ELR (cell line): ENCODE results near the gene ZNF487.
"Not testable (repeated sequence)": the region's sequence is repeated elsewhere in the genome, so short reads cannot be mapped to it uniquely, and the experiment has no call there.

Experiments
- DNase-seq: peaks from one replicate; pipeline ENCODE4 v3.0.0-alpha.2; 2015; ENCODE audit warnings: low read depth

The ZNF487 gene

DNA sequence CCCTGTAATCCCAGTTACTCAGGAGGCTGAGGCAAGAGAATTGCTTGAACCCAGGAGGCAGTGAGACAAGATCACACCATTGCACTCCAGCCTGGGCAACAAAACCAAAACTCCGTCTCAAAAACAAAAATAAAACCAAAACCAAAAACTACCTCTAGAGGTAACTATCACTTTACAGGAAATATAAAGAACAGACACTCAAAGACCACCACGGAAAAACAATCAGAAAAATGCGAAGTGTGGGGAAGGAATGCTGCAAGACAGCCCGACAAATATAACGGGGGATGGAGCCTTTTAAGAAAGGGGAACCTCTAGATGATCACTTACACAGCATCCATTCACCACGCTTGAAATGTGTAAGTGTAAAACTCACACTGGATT lies 32.2 kb upstream of the ZNF487 start:
- DNase-seq = no peak

- DNase-seq = peak; percentile 64
Measured at GRCh38 chr10:43407148-43407575, 29.7 kb upstream of the ZNF487 start.

DNA sequence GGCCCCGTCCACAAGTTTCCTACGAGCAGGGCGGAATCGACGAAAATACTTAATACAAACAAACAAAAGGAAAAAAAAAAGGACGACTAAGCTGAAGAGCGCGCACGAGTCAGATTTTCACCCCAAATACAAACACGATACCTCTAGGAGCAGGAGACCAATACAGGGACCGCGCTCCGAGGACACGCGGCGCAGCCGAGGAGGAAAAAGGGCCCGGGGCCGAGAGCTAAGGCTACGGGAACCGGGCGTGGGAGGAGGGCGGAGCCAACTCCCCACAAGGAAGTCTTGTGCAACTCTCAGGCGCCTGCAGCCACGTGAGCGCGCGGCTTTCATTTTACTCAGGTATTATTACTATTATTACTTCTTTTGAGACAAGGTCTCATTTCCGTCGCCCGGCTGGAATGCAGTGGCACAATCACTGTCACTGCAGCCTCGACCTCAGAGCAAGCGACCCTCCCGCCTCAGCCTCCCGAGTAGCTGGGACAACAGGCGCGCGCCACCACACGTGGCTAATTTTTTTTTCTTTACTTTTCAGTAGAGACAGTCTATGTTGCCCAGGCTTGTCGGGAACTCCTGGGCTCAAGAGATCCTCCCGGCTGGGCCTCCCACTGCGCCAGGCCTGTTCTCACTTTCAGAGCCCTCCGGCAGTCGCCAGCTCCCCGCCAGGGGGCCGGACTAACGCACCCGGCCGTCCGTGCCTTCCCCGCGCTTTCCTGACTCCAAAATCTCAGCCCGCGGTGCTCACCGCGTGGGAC lies 29.2 kb upstream of the ZNF487 start:
- peak; percentile 94 for DNase-seq

DNA sequence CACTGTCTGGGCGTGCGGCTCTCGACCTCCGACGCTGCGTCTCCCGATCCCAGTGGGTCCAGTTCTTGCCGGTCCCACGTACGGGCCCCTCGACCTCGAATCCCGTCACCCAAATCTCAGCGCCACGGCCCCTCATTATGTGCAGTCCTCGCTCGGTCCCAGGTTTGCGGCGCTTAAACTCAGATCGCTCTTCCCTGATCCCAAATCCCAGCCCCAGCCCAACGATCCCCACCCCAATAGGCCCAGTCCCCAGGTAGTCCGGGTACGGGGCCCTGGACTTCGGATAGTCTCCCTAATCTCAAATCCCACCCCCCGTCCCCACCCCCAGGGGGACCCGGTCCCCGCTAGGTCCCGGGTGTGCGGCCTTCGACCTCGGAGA lies 28.6 kb upstream of the ZNF487 start:
- no peak for DNase-seq

GRCh38 chr10:43408710-43409384 lies 28.1 kb upstream of the ZNF487 start, which contains the start of gene HNRNPF:
Gene HNRNPF (minus strand): TSS chr10:43409186. CDS start chr10:43387884, 21,302 bp downstream.
- DNase-seq = peak; percentile 95

DNA sequence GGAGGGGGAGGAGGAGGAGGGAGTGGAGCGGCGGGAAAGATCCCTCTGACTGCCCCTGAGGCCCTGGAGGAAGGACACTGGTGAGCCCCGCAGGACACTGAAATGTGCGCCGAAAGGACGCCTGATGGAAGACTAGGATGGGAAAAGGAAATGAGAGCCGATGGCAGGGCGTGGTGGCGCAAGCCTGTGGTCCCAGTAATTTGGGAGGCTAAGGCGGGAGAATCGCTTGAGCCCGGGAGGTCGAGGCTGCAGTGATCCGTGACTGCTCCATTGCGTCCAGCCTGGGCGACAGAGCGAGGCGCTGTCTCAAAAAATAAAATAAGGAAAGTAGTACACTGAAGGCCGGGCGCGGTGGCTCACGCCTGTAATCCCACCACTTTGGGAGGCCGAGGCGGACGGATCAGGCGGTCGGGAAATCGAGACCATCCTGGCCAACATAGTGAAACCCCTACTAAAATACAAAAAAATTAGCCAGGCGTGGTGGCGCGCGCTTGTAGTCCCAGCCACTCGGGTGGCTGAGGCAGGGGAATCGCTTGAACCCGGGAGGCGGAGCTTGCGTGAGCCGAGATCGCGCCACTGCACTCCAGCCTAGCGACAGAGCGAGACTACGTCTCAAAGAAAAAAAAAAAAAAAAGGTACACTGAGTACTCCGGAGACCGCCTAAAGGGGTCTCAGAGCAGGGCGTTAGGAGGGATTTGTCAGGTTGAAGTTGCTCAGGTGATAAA lies 27.4 kb upstream of the ZNF487 start:
- DNase-seq = peak; percentile 52

DNA sequence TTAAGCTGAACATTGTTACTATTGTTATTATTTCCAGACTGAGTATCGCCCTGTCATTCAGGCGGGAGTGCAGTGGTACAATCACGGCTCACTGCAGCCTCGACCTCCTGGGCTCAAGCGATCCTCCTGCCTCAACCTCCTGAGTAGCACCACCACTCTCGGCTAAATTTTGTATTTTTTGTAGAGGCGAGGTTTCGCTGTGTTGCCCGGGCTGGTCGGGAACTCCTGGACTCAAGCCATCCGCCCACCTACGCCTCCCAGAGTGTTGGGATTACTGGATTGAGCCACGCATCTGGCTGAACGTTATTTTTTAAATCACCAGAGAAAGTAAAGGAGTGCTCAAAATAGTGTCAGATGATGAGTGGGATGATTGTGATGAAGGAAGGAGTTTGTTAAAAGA lies 26.6 kb upstream of the ZNF487 start:
- no peak for DNase-seq

DNA sequence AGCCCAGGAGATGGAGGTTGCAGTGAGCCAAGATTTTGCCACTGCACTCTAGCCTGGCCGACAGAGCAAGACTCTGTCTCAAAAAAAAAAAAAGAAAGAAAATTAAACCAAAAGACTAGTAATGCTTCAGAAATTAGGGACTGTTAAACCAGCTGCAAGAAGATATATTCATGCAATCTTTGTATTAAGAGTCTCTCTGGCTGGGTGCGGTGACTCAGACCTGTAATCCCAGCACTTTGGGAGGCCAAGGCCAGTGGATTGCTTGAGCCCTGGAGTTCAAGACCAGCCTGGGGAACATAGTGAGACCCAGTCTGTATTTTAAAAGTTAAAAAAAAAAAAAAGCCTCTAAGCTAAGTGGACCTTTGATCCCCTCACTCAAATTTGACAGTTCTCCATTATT lies 25.4 kb upstream of the ZNF487 start:
- peak; percentile 30 for DNase-seq

DNA sequence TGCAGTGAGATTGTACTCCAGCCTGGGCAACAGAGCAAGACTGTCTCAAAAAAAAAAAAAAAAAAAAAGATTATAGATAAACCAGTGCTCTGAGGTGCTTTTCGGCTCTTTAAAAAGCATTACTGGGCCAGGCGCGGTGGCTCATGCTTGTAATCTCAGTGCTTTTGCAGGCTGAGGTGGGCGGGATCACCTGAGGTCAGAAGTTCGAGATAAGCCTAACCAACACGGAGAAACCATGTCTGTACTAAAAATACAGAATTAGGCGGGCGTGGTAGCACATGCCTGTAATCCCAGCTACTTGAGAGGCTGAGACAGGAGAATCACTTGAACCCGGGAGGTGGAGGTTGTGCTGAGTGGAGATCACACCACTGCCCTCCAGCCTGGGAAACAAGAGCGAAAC lies 21.4 kb upstream of the ZNF487 start:
- DNase-seq = no peak

GRCh38 chr10:43417950-43418768 lies 18.8 kb upstream of the ZNF487 start:
- no peak for DNase-seq

GRCh38 chr10:43419997-43420368 lies 16.9 kb upstream of the ZNF487 start:
- DNase-seq = no peak

DNA sequence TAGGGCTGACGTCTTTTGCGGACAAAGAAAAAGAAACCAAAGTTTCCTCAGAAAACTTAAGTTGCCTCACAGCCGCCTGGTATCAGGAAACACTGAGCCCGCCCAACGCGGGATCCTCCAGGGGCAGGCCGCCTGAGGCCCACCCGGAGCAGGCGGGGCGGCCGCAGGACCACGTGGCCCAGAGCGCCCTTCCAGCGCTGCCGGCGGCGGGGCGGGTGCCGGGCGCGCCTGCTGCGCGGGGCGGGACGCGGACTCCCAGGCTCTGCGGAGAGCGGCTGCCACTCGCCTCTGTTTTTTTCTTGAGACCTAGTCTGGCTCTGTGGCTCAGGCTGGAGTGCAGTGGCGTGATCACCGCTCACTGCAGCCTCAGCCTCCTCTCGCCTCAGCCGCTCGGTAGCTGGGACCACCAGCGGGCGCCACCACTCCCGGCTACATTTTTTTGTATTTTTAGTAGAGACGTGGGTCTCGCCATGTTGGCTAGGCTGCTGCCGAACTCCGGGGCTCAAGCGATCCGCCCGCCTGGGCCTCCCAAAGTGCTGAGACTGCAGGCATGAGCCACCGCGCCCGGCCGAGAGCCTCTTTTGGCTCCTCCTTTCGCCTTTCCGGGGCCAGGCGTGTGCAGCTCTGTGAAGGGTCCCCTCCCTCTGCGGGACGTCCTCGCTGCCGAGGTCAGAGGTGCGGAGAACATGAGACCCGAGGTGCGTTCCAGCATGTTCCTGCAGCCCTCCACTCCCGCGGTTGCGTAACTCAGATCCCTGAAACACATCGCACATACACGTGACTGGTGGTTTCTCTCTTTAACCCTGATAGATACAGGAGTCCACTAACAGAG lies 16.3 kb upstream of the ZNF487 start:
- peak; percentile 87 for DNase-seq

- no peak for DNase-seq
Measured at GRCh38 chr10:43421201-43421507, 15.8 kb upstream of the ZNF487 start.

DNA sequence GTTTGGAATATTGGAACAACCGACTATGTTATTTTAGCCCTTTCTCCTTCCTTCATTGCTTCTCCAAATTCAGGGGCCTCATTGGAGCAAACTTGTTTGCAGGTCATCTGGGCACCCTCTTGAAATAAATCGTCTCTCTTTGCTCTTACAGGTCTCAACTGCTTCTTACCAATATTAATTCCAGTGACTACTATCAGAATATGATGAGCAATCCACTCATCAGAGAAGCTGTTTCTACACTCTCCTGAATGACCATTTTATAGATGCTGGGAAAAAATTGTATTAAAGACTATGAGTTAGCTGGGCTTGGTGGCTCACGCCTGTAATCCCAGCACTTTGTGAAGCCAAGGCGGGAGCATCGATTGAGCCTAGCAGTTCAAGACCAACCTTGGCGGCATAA lies 15.4 kb upstream of the ZNF487 start:
- peak; percentile 53 for DNase-seq

- peak; percentile 56 for DNase-seq
Measured at GRCh38 chr10:43421944-43422343, 15.0 kb upstream of the ZNF487 start.

DNA sequence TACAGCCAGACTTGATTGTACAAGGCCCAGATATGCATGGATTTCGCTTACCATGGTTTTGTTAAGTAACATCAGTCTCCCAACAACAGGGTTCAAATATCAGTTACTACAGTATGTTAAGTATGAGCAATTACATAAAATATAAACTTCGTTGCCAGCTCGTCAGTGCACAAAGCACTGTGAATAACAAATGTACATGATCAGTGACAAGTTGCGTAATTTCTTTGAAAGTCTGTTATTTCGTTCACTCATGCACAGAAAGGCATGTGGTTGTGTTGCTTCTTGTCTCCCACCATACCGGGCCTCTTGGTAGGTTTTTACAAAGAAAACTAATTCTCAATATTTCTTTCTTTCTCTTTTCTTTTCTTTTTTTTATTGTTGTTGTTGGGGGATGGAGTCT lies 12.5 kb upstream of the ZNF487 start:
- DNase-seq = no peak

DNA sequence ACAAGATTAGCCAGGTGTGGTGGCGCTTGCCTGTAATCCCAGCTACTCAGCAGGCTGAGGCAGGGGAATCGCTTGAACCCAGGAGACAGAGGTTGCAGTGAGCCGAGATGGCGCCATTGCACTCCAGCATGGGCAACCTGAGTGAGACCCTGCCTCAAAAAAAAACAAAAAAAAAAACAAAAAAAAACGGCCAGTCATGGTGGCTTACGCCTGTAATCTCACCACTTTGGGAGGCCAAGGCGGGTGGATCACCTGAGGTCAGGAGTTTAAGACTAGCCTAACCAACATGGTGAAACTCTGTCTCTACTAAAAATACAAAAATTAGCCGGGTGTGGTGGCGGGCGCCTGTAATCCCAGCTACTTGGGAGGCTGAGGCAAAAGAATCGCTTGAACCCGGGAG lies 10.4 kb upstream of the ZNF487 start:
- not testable (repeated sequence) for DNase-seq

DNA sequence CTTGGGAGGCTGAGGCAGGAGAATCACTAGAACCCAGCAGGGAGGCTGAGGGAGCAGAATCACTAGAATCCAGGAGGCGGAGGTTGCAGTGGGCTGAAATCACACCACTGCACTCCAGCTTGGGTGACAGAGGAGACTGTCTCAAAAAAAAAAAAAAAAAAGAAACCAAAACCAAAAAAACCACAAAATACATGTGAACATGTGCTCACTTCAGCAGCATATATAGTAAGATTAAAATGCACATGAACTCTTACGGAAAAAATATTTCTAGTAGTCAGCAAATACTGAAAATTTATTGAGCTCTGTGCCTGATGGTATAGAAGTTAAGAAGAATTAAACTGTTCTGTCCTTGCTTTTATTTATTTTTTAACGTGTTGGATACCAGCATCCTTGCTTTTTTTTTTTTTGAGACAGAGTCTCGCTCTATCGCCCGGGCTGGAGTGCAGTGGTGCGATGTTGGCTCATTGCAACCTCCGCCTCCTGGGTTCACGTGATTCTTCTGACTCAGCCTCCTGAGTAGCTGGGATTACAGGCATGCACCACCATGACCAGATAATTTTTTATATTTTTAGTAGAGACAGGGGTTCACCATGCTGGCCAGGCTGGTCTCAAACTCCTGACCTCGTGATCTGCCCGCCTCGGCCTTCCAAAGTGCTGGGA lies 9.6 kb upstream of the ZNF487 start:
- no peak for DNase-seq

GRCh38 chr10:43430926-43431663 lies 5.8 kb upstream of the ZNF487 start:
- no peak for DNase-seq
